GM23248 (cell line): ENCODE data around the gene STX1B. TPM values are rescaled to one million over a fixed set of nuclear protein-coding genes. Genes with fewer than 3 reads are reported as not detected.

Experiments
- DNase-seq: peaks from one replicate; pipeline ENCODE4 v3.0.0-alpha.2; 2015
- H2AFZ ChIP-seq: fragments of 200-600 bp; sonication (generic); 2 replicates; pipeline ENCODE4 v1.6.1; 2016; ENCODE audit warnings: antibody characterized with exemption
- H3F3A ChIP-seq: fragments of 200-600 bp; sonication (generic); 2 replicates; pipeline ENCODE4 v1.6.1; 2016; ENCODE audit warnings: mild to moderate bottlenecking, antibody characterized with exemption, mixed run types; ENCODE audit not compliant: insufficient read depth
- H3K27ac ChIP-seq: fragments of 200-600 bp; sonication (generic); 2 replicates; pipeline ENCODE4 v1.5.1; 2016; ENCODE audit warnings: mild to moderate bottlenecking
- H3K27me3 ChIP-seq: fragments of 200-600 bp; sonication (generic); replicated peaks from 2 replicates; pipeline ENCODE4 v1.6.1; 2016; ENCODE audit warnings: mild to moderate bottlenecking; ENCODE audit not compliant: insufficient read depth
- H3K36me3 ChIP-seq: fragments of 200-600 bp; sonication (generic); 2 replicates; pipeline ENCODE4 v1.6.1; 2016; ENCODE audit warnings: low read depth, mild to moderate bottlenecking
- H3K4me1 ChIP-seq: fragments of 200-600 bp; sonication (generic); 2 replicates; pipeline ENCODE4 v1.6.1; 2016; ENCODE audit warnings: mild to moderate bottlenecking; ENCODE audit not compliant: insufficient read depth
- H3K4me2 ChIP-seq: fragments of 200-600 bp; sonication (generic); one replicate; pipeline ENCODE4 v1.6.1; 2016; ENCODE audit warnings: mild to moderate bottlenecking; ENCODE audit not compliant: unreplicated experiment
- H3K4me3 ChIP-seq: fragments of 200-600 bp; sonication (generic); 2 replicates; pipeline ENCODE4 v1.5.1; 2016; ENCODE audit warnings: mild to moderate bottlenecking
- H3K79me2 ChIP-seq: fragments of 200-600 bp; sonication (generic); 2 replicates; pipeline ENCODE4 v1.6.1; 2016; ENCODE audit warnings: mild to moderate bottlenecking; ENCODE audit not compliant: insufficient read depth
- H3K9ac ChIP-seq: fragments of 200-600 bp; sonication (generic); 2 replicates; pipeline ENCODE4 v1.6.1; 2016; ENCODE audit warnings: mild to moderate bottlenecking
- H3K9me2 ChIP-seq: fragments of 200-600 bp; sonication (generic); 2 replicates; pipeline ENCODE4 v1.6.1; 2016; ENCODE audit warnings: mixed run types, mild to moderate bottlenecking, moderate library complexity; ENCODE audit not compliant: insufficient read depth
- H3K9me3 ChIP-seq: fragments of 200-600 bp; sonication (generic); one replicate; pipeline ENCODE4 v1.6.1; 2017; ENCODE audit warnings: low read depth
- H4K20me1 ChIP-seq: fragments of 200-600 bp; sonication (generic); 2 replicates; pipeline ENCODE4 v1.6.0; 2016; ENCODE audit not compliant: insufficient read depth
- EZH2 ChIP-seq: fragments of 200-600 bp; sonication (generic); IDR thresholded peaks from 2 replicates; pipeline ENCODE4 v1.6.1; 2018; ENCODE audit warnings: antibody characterized with exemption, mild to moderate bottlenecking; ENCODE audit not compliant: insufficient read depth, poor library complexity, severe bottlenecking
- EZH2phosphoT487 ChIP-seq: fragments of 200-600 bp; sonication (generic); IDR thresholded peaks from 2 replicates; pipeline ENCODE4 v1.6.1; 2018; ENCODE audit warnings: antibody characterized with exemption, moderate library complexity, mild to moderate bottlenecking, low read depth; ENCODE audit not compliant: insufficient read depth
- WGBS, 2 experiments: methylation state at CpG; one replicate each; pipeline ENCODE4 v1.1.6; 2015 to 2017; ENCODE audit warnings: low lambda C conversion rate in 2 of 2, low coverage in 1 of 2; ENCODE audit errors: missing lambda C conversion rate in 2 of 2; 5-methylcytosine and 5-hydroxymethylcytosine counted together
- in situ Hi-C: fragments of 300-500 bp; cut with MboI; formaldehyde crosslinking; loops from 2 replicates; pipeline ENCODE4 v1.15.0; 2020
- polyA plus RNA-seq: library from polyadenylated mRNA; unstranded; fragments of >200 nt; fragmentation: Nextera tagmentation; extraction: Ambion mirVana; gene quantifications from 2 replicates; pipeline ENCODE4 v1.2.1, GENCODE V29; 2016
- total RNA-seq: library from RNA; depleted of rRNA; stranded (reverse); fragments of >200 nt; shearing (Covaris generic); gene quantifications from 2 replicates; pipeline ENCODE4 v1.2.3, GENCODE V29; 2014

The STX1B gene
- total and polyA plus RNA-seq, 2 experiments from 2014 or later, result 0.23 to 2.3 TPM

- no peaks in the 10 kb centered on the region for H3K27me3 ChIP-seq
- peaks cover 7% of the 10 kb centered on the region for H3K4me1 ChIP-seq
- peaks cover 5% of the 10 kb centered on the region for H3F3A ChIP-seq
- no peak overlapping the region for H3K9ac ChIP-seq
- no peaks in the 10 kb centered on the region for H3K9me3 ChIP-seq
- no peak overlapping the region for H3K4me3 ChIP-seq
- no peak overlapping the region for H3K4me2 ChIP-seq
- no peak for DNase-seq
- TF ChIP-seq EZH2 (no peak), EZH2phosphoT487 (no peak)
- no peaks in the 10 kb centered on the region for H3K36me3 ChIP-seq
- H4K20me1 ChIP-seq, result no peaks in the 10 kb centered on the region
- no peaks in the 10 kb centered on the region for H3K79me2 ChIP-seq
- 69 to 80% methylated on average over 11 to 12 of the region's 12 CpGs for WGBS, 2 experiments
- in situ Hi-C loops, result loop anchor here (25.0 kb wide), 1 partner anchor 447 kb away; the partner anchor contains the start of genes COX6A2 and ZNF843
- no peaks in the 10 kb centered on the region for H3K9me2 ChIP-seq
- H2AFZ ChIP-seq, result no peak overlapping the region
- no peak overlapping the region for H3K27ac ChIP-seq
These were observed 20.3 kb downstream of the STX1B start for GRCh38 chr16:30990105-30990504.

DNA sequence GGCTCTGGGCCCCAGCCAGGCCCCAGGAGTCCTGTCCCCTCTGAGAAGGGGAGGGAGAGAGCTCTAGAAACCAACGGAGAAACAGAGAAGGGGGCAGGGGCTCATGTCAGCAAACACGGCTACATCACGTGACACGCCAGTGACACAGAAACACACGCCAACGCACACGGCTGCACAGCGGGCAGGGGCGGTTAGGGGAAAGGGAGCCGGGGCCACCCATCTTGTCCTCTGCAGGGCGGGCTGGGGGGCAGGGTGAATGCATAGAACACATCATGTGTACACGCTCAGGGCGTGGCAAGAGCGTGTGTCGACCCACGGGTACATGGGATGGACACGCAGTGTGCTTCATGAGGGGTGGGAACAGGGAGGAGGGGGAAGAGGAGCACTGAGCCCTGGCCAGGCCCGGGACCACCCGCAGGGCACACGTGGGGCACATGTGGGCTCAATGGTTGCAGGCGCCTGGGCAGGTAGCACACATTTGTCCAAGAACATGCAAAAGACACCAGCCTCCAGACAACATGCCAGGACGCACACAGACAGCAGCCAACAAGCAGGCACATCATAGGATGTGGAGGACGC, 20.9 kb downstream of the STX1B start:
- Histone ChIP-seq H3K36me3 (no peaks in the 10 kb centered on the region), H3K27me3 (no peaks in the 10 kb centered on the region), H3K4me1 (peaks cover 7% of the 10 kb centered on the region), H2AFZ (no peak overlapping the region), H3K4me2 (no peak overlapping the region), H3K9ac (no peak overlapping the region), H3K79me2 (no peaks in the 10 kb centered on the region), H3K9me2 (no peaks in the 10 kb centered on the region), H3F3A (no peaks in the 10 kb centered on the region), H3K9me3 (no peaks in the 10 kb centered on the region), H3K4me3 (no peak overlapping the region), H3K27ac (no peak overlapping the region), H4K20me1 (no peaks in the 10 kb centered on the region)
- TF ChIP-seq EZH2 (no peak), EZH2phosphoT487 (no peak)
- no peak for DNase-seq
- WGBS, 2 experiments, result 71 to 72% methylated on average over 21 to 23 of the region's 23 CpGs
- in situ Hi-C loops, result loop anchor here (25.0 kb wide), 1 partner anchor 448 kb away; the partner anchor contains the start of genes COX6A2 and ZNF843

GRCh38 chr16:30987581-30988190, 22.8 kb downstream of the STX1B start:
- no peak for TF ChIP-seq EZH2
- no peak for TF ChIP-seq EZH2phosphoT487
- H3K79me2 ChIP-seq, result no peaks in the 10 kb centered on the region
- no peaks in the 10 kb centered on the region for H3K9me3 ChIP-seq
- H3K36me3 ChIP-seq, result 0 out of 2 replicates have a peak, but pooled peaks cover 3% of the 10 kb centered on the region
- H3F3A ChIP-seq, result no peaks in the 10 kb centered on the region
- H3K9ac ChIP-seq, result no peak overlapping the region
- no peak overlapping the region for H3K4me2 ChIP-seq
- in situ Hi-C loops, result loop anchor here (25.0 kb wide), 1 partner anchor 450 kb away; the partner anchor contains the start of genes COX6A2 and ZNF843
- H3K9me2 ChIP-seq, result no peaks in the 10 kb centered on the region
- no peaks in the 10 kb centered on the region for H4K20me1 ChIP-seq
- DNase-seq, result no peak
- no peak overlapping the region for H3K27ac ChIP-seq
- 95 to 96% methylated on average over 30 of the region's 30 CpGs for WGBS, 2 experiments
- H2AFZ ChIP-seq, result no peak overlapping the region
- H3K4me3 ChIP-seq, result no peak overlapping the region
- no peaks in the 10 kb centered on the region for H3K27me3 ChIP-seq
- peaks cover 13% of the 10 kb centered on the region for H3K4me1 ChIP-seq

GRCh38 chr16:30986129-30986991, 24.1 kb downstream of the STX1B start:
- in situ Hi-C loops, result loop anchor here (25.0 kb wide), 1 partner anchor 451 kb away; the partner anchor contains the start of genes COX6A2 and ZNF843
- H3K4me3 ChIP-seq, result peak overlapping the region; percentile 73; the same call in 1 of the 2 replicates
- no peak for TF ChIP-seq EZH2phosphoT487
- peak overlapping the region; percentile 36 for H3K27ac ChIP-seq
- H3K36me3 ChIP-seq, result 0 out of 2 replicates have a peak, but pooled peaks cover 3% of the 10 kb centered on the region
- H3K27me3 ChIP-seq, result no peaks in the 10 kb centered on the region
- peak overlapping the region; percentile 80 for H3K9ac ChIP-seq
- no peaks in the 10 kb centered on the region for H3K9me3 ChIP-seq
- peaks cover 19% of the 10 kb centered on the region for H3K4me1 ChIP-seq
- no peaks in the 10 kb centered on the region for H4K20me1 ChIP-seq
- peaks cover 13% of the 10 kb centered on the region for H3F3A ChIP-seq
- 90 to 91% methylated on average over 29 of the region's 29 CpGs for WGBS, 2 experiments
- no peaks in the 10 kb centered on the region for H3K9me2 ChIP-seq
- H3K4me2 ChIP-seq, result peak overlapping the region; percentile 77
- no peaks in the 10 kb centered on the region for H3K79me2 ChIP-seq
- H2AFZ ChIP-seq, result no peak overlapping the region
- DNase-seq, result no peak
